GM12892 (cell line): ENCODE results near the gene FGF12.

Source experiments
- DNase-seq: peaks from one replicate; pipeline ENCODE4 v3.0.0; 2011; ENCODE audit not compliant: insufficient read length
- FAIRE-seq: peaks from 2 replicates; lab custom pipeline; 2011; peaks lifted over from hg19 to GRCh38; lab: Jason Lieb, UNC
- POLR2A ChIP-seq: IDR thresholded peaks from 2 replicates; pipeline ENCODE4 v1.6.1; 2011; ENCODE audit warnings: low read depth, low read length, control low read depth
- POLR2AphosphoS5 ChIP-seq: IDR thresholded peaks from 2 replicates; pipeline ENCODE4 v1.6.1; 2011; ENCODE audit warnings: low read depth, low read length, control low read depth
- TAF1 ChIP-seq: IDR thresholded peaks from 2 replicates; pipeline ENCODE4 v1.6.1; 2011; ENCODE audit warnings: low read depth, mild to moderate bottlenecking, control low read depth, low read length, borderline replicate concordance

Gene FGF12

DNA sequence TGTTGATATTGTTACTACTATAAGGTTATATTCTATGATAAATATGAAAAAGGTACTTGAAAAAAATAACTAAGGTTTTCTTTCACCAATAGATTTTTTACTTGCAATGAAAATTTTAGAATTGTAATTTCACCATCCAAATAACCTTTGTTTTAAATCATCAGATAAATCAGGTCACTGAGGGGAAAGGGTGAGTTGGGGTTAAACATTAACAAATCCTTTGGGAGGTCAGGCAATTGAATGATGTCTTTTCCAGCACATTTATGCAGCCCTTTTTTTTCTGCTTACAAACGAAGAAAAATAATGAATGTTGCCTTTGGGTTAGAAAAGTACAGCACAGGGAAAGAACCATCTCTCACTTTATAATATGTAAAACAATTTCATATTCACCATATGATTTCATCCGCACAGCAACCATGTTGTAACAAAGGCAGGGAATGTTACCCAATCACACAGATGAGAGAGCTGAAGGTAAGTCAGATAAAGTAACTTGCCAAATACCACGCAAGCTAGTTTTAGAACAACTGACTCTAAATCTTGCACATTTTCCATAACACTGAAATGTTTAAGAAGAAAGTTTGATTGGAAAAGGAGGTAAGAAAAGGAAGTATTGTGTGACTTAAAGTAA, 151.3 kb downstream of the FGF12 start:
- FAIRE-seq: no peak

DNA sequence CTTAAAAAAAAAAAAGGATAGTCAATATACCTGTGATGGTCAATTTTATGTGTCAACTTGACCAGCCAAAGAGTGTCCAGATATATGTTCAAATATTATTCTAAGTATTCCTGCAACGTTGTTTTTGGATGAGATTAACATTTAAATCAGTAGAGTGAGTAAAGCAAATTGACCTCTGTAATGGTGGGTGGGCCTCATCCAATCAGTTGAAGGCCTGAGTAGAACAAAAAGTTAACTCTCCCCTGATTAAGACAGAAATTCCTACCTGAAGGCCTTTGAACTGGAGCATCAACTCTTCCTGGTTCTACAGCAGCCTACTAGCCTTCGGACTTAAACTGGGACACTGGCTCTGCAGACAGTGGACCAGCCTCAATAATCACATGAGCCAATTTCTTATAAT, 154.1 kb downstream of the FGF12 start:
- FAIRE-seq: no peak
- TF ChIP-seq POLR2AphosphoS5 (no peak), POLR2A (no peak), TAF1 (no peak)
- DNase-seq: no peak

More for the DNA sequence above, 151.3 kb downstream of the FGF12 start:
- TF ChIP-seq POLR2A (no peak), POLR2AphosphoS5 (no peak), TAF1 (no peak)
- no peak for DNase-seq

DNA sequence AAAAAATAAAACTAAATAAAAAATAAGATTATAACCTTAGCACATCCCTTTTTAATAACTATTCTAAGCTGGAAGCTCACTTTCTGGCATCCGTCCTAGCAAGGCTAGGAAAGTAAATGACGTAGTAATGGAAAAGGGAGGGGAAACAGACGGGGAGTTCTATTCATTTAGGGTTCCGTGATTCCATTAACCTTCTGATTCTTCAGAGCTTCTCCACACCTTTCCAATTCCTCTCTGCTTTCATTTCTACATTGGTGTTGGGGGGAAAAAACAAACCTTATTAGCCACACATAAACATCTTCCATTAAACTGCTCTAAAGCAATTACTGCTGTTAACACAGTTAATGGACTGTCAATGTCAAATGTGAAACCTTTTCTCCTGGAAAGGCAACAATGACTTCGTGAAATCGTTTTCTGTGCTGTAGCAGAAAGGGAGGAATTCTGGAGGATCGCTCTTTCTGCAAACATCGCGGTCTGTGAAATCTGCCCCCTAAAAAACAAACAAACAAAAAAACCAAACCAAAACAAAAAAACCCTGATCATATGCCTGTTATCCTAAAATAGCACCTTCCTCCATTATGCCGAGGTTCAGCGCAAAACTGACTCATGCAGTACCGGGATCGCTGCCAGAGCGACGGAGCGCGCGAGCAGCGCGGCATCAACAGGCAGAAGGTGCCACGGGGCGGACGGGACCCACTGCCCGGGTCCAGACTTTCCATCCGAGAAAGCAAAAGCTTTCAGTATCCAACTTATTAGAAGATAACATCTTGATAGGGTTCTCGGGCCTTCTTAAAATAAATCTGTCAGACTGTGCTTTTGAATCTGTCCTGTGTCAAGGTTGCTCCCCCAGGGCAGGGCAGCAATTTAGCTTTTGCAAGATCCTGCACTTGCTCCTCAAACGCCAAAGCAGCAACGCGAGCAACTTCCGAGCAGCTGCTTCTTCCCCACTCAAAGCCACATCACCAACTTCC, 156.2 kb downstream of the FGF12 start:
- TF ChIP-seq POLR2AphosphoS5: no peak
- TF ChIP-seq POLR2A: no peak
- DNase-seq (no peak), FAIRE-seq (peak; percentile 30)

DNA sequence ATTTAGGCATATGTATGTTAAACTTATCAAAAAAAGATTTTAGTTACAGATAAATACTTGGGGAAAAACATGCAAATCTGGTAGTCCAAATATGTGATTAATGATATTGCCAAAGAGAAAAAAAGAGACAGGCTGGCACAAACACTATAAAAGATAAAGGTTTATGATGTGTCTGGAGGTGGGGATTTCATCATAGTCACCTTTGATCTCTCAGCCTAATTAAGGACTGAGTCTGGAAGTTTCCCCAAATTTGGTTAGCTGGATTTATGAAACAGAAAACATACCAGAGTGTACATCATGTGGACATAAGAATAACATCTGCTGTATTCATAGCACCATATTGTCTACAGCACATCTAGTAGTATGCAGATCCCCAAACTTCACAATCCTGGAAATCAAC, 157.0 kb downstream of the FGF12 start:
- no peak for DNase-seq
- no peak for FAIRE-seq
- TF ChIP-seq POLR2A: no peak
- no peak for TF ChIP-seq POLR2AphosphoS5
- no peak for TF ChIP-seq TAF1

DNA sequence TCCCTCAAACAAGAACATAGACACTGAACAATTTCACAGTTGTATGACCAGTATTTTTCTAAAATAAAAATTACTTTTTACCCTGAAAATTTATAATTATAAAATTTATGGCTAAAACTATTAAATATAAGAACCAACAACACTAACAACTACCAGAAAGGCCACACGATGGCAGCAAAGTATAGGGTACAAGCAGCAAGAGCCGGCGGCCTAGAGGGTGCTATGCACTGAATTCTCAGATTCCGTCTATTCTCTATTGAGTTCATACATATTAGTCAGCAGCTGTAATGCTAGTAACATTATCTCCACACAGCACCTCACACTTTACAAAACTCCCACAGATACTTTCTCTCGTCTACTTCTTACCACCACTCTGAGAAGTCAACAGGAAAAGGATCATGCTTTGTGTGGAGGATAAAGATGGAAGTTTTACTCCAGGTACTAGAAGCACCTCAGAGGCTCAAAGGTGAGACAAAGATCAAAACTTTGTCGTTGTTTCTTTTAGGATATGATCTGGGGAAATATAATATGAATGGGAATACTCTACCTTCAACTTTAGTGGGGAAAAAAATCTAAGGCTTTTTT, 160.5 kb downstream of the FGF12 start:
- DNase-seq (peak; percentile 8), FAIRE-seq (peak; percentile 68)
- TF ChIP-seq TAF1: no peak
- no peak for TF ChIP-seq POLR2A
- TF ChIP-seq POLR2AphosphoS5: no peak

DNA sequence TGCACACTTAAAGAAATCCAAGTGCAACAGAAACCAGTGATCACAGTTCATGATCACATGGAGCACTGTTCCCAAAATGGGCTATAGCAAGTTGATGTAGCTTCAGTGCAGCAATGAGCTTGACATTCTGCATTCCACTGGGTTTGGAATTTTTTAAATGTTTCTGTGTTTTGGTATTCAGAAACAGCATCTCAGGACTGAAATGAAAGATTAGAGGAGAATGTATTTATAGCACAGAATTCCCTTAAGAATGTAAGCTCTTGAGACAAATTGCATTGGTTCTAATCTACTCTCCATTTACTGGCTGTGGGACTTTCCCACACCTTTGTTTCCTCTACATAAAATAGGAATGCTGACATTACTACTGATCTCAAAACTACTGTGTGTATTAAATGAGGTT, 162.7 kb downstream of the FGF12 start:
- no peak for FAIRE-seq
- no peak for DNase-seq
- no peak for TF ChIP-seq POLR2AphosphoS5

DNA sequence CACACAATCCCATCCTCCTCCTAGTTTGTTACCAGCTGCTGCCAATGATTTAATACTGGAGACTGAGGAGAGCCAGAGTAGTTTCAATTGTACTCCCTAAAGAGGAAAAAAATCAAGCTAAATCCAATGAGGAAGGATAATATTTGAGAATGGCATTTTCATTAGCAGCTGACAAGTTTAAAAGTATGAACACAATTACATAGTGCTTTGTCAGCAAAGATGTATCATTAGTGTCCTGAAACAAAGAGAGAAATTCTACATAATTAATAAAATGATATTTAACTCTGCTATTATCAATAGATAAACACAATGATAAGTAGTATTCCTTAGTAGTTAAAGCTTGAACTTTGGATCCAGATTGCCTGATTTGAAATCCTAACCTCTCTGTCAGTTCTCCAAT, 163.9 kb downstream of the FGF12 start:
- FAIRE-seq (no peak), DNase-seq (no peak)
- no peak for TF ChIP-seq TAF1
- TF ChIP-seq POLR2AphosphoS5: no peak
- no peak for TF ChIP-seq POLR2A

DNA sequence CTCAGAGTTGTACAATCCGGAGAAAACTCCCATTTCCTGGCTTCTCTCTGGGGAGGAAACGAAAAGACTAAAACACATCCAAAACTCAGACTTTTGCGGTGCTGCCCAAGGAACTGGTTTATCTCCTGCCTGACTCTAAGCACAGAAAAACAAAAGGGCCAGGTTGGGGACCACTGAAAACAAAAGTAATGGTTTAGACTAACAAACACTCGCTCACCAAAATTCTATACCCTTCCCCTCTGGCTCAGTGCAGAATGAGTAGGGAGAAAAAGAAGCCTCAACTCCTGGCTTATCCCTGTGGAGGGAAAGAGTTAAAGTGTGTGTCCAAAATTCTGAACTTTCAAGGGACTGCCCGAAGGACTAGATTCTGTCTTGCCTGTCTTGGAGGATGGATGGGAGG, 173.6 kb downstream of the FGF12 start:
- no peak for TF ChIP-seq POLR2A
- TF ChIP-seq TAF1: no peak
- TF ChIP-seq POLR2AphosphoS5: no peak
- DNase-seq (no peak), FAIRE-seq (no peak)

DNA sequence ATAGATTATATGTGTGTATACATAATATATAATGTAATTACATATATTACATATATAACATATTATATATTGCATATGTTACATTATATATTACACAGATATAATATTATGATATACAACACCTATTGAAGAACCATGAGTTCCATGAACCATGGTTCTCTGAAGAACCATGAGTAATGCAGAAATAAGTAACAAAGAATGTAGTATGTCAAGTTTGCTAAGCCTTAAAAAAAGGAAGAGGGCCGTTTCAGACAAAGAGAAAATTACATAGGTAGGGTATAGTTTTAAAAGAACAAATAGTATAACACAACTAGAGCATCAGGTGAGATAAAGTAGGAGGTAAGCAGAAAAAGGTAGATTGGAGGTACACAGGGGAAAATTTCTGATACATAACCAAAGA, 177.0 kb downstream of the FGF12 start:
- TF ChIP-seq TAF1 (no peak), POLR2A (no peak), POLR2AphosphoS5 (no peak)
- DNase-seq (no peak), FAIRE-seq (no peak)

DNA sequence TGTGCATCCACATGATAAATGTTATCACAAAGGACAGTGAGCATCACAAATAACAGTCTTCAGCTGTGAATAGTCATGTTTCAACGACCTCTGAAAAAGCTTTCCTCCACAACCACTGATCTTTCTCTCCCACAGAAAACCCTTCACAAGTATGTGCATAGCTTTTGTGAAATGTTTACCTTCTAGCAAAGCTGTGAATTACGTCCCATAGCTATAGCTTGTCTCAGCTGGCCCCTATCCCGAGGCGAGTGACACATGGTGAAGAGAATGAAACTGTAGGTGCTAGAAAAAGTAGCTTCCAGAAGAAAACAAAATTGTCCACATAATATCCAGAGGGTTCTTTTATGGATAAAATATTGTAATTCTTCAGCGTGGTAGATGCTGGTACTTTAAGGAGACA, 182.0 kb downstream of the FGF12 start:
- no peak for DNase-seq
- no peak for FAIRE-seq
- TF ChIP-seq POLR2A (no peak), POLR2AphosphoS5 (no peak), TAF1 (no peak)

DNA sequence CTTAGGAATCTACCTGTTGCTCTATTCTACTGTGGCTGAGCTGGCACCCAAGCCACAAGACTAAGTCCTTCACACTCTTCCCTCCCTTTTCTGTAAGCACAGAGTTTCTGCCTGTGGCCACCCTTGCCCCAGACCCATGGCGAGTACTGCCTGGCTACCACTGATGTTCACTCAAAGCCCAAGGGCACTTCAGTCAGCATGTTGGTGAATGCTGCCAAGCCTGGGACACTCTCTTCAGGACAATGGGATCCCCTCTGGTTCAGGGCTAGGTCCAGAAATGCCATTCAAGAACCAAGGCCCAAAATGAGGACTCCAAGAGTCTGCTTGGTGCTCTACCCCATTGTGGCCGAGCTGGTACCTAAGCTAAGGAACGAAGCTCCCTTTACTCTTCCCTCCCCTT, 184.2 kb downstream of the FGF12 start:
- DNase-seq: no peak
- no peak for FAIRE-seq
- TF ChIP-seq TAF1: no peak
- no peak for TF ChIP-seq POLR2AphosphoS5
- no peak for TF ChIP-seq POLR2A
